ENCODE results near the gene RASA1. TPM values are rescaled to one million over a fixed set of nuclear protein-coding genes. Genes with fewer than 3 reads are reported as not detected.
"Not testable (repeated sequence)": the region's sequence is repeated elsewhere in the genome, so short reads cannot be mapped to it uniquely, and the experiment has no call there.

The RASA1 gene
- total RNA-seq, 1 donor: 43.8 TPM

DNA sequence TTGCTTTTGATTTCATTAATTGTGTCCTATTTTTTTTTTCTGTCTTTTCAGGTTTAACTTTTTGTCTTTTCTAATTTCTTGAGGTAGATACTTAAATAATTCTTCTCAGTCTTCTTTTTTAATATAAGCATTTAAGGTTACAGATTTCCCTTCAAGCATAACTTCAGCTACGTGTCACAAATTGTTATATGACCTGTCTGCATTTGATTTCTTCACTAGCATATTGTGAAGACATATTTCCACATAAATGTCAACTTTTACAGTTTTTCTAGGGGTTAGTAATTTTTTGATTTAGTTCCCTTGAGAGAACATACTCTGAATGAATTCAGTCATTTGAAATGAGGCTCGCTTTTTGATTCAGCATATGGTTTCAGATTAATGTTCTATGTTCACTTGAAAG, 35.6 kb downstream of the RASA1 start:
- Histone ChIP-seq H2AFZ (ENCODE audit: low read length) (no peak overlapping the region), H3K36me3 (ENCODE audit: insufficient read depth, low read length) (peaks cover 20% of the 10 kb centered on the region), H3K4me2 (ENCODE audit: insufficient read depth, low read length) (no peak overlapping the region), H3K79me2 (ENCODE audit: insufficient read depth, low read length) (peaks cover 93% of the 10 kb centered on the region), H4K20me1 (ENCODE audit: insufficient read depth, low read length) (peaks cover 10% of the 10 kb centered on the region), H3K27me3 (ENCODE audit: insufficient read depth, low read length) (no peaks in the 10 kb centered on the region), H3K4me3 (ENCODE audit: insufficient read depth, low read length) (no peak overlapping the region), H3K27ac (ENCODE audit: low read depth, low read length) (peak overlapping the region; percentile 27), H3K4me1 (ENCODE audit: insufficient read depth, low read length) (peaks cover 44% of the 10 kb centered on the region), H3K9me3 (ENCODE audit: low read depth, low read length) (no peaks in the 10 kb centered on the region)
- TF ChIP-seq, protein P1, sequence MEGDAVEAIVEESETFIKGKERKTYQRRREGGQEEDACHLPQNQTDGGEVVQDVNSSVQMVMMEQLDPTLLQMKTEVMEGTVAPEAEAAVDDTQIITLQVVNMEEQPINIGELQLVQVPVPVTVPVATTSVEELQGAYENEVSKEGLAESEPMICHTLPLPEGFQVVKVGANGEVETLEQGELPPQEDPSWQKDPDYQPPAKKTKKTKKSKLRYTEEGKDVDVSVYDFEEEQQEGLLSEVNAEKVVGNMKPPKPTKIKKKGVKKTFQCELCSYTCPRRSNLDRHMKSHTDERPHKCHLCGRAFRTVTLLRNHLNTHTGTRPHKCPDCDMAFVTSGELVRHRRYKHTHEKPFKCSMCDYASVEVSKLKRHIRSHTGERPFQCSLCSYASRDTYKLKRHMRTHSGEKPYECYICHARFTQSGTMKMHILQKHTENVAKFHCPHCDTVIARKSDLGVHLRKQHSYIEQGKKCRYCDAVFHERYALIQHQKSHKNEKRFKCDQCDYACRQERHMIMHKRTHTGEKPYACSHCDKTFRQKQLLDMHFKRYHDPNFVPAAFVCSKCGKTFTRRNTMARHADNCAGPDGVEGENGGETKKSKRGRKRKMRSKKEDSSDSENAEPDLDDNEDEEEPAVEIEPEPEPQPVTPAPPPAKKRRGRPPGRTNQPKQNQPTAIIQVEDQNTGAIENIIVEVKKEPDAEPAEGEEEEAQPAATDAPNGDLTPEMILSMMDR (IDR thresholded peaks at IDR 0.05; ENCODE audit: extremely low read depth, low read depth, low read length): no peak
- no peak for DNase-seq (ENCODE audit: insufficient read length, low spot score, missing footprints)

DNA sequence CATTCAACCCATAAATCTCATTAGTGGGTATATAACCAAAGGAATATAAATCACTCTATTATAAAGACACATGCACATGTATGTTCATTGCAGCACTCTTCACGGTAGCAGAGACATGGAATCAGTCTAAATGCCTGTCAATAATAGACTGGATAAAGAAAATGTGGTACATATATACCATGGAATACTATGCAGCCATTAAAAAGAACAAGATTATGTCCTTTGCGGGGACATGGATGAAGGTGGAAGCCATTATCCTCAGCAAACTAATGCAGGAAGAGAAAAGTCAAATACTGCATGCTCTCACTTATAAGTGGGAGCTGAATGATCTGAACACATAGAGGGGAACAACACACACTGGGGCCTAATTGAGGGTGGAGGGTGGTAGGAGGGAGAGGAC, 38.4 kb downstream of the RASA1 start:
- Histone ChIP-seq H3K4me1 (ENCODE audit: insufficient read depth, low read length) (peaks cover 21% of the 10 kb centered on the region), H3K79me2 (ENCODE audit: insufficient read depth, low read length) (peaks cover 98% of the 10 kb centered on the region), H3K36me3 (ENCODE audit: insufficient read depth, low read length) (peaks cover 17% of the 10 kb centered on the region)
- DNase-seq (ENCODE audit: insufficient read length, low spot score, missing footprints); H2AFZ ChIP-seq (ENCODE audit: low read length); H3K4me2 ChIP-seq (ENCODE audit: insufficient read depth, low read length); H4K20me1 ChIP-seq (ENCODE audit: insufficient read depth, low read length); H3K27me3 ChIP-seq (ENCODE audit: insufficient read depth, low read length); H3K27ac ChIP-seq (ENCODE audit: low read depth, low read length); H3K4me3 ChIP-seq (ENCODE audit: insufficient read depth, low read length); H3K9me3 ChIP-seq (ENCODE audit: low read depth, low read length): not testable (repeated sequence)

- no peak for DNase-seq (ENCODE audit: insufficient read length, low spot score, missing footprints)
Observed at GRCh38 chr5:87307796-87308423, 40.2 kb downstream of the RASA1 start.

DNA sequence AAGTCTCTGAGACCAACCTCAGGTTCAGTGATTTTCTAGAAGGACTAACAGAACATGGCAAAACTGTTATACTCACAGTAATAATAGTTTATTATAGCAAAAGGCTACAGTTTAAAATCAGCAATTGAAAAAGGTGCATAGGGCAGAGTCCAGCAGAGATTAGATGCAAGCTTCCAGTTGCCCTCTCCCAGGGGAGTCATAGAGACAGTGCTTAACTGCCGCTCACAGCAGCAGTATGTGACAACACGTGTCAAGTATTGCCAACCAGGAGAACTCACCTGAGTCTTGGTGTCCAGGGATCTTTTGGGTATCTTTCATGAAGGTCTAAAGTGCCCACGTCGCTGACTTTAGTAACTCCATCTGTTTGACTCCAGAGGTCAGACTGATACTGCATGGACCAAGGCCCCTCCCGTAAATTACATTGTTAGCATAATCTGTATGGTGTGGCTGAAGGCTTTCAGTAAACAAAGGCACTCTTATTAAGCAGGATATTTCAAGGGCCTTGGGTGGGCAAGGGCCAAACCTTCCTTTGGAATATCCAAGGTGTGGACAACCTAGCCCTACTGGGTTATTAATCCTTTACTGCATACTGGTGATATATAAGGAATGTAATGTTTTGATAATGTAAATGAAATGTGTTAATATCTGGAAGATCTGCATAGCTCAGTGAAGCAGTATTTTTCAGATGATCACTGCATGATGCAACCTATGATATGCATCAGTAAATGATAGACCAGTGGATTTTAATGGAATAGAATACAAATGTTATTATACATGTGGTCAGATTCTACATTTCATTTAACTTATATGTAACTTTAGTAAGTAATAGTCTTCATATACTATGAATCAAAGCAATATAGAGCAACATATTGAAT, 44.0 kb downstream of the RASA1 start:
- no peak overlapping the region for H3K4me3 ChIP-seq (ENCODE audit: insufficient read depth, low read length)
- no peak for DNase-seq (ENCODE audit: insufficient read length, low spot score, missing footprints)
- peaks cover 6% of the 10 kb centered on the region for H3K4me1 ChIP-seq (ENCODE audit: insufficient read depth, low read length)
- TF ChIP-seq, protein P1 (IDR thresholded peaks at IDR 0.05; ENCODE audit: extremely low read depth, low read depth, low read length): no peak
- no peaks in the 10 kb centered on the region for H3K36me3 ChIP-seq (ENCODE audit: insufficient read depth, low read length)
- H2AFZ ChIP-seq (ENCODE audit: low read length): no peak overlapping the region
- H3K9me3 ChIP-seq (ENCODE audit: low read depth, low read length): no peaks in the 10 kb centered on the region
- H3K27ac ChIP-seq (ENCODE audit: low read depth, low read length): no peak overlapping the region
- H3K27me3 ChIP-seq (ENCODE audit: insufficient read depth, low read length): no peaks in the 10 kb centered on the region
- H3K4me2 ChIP-seq (ENCODE audit: insufficient read depth, low read length): no peak overlapping the region
- H3K79me2 ChIP-seq (ENCODE audit: insufficient read depth, low read length): peaks cover 97% of the 10 kb centered on the region
- peaks cover 17% of the 10 kb centered on the region for H4K20me1 ChIP-seq (ENCODE audit: insufficient read depth, low read length)

More at GRCh38 chr5:87307796-87308423, 40.2 kb downstream of the RASA1 start:
- no peak overlapping the region for H3K4me2 ChIP-seq (ENCODE audit: insufficient read depth, low read length)
- TF ChIP-seq, protein P1 (IDR thresholded peaks at IDR 0.05; ENCODE audit: extremely low read depth, low read depth, low read length): no peak
- no peak overlapping the region for H3K4me3 ChIP-seq (ENCODE audit: insufficient read depth, low read length)
- no peak overlapping the region for H2AFZ ChIP-seq (ENCODE audit: low read length)
- H3K36me3 ChIP-seq (ENCODE audit: insufficient read depth, low read length): peaks cover 17% of the 10 kb centered on the region
- H3K79me2 ChIP-seq (ENCODE audit: insufficient read depth, low read length): peaks cover 98% of the 10 kb centered on the region
- peaks cover 9% of the 10 kb centered on the region for H4K20me1 ChIP-seq (ENCODE audit: insufficient read depth, low read length)
- peaks cover 8% of the 10 kb centered on the region for H3K4me1 ChIP-seq (ENCODE audit: insufficient read depth, low read length)
- no peaks in the 10 kb centered on the region for H3K27me3 ChIP-seq (ENCODE audit: insufficient read depth, low read length)
- H3K27ac ChIP-seq (ENCODE audit: low read depth, low read length): no peak overlapping the region
- no peaks in the 10 kb centered on the region for H3K9me3 ChIP-seq (ENCODE audit: low read depth, low read length)
